Measurements from ENCODE around the gene ZNF33B. TPM values are rescaled to one million over a fixed set of nuclear protein-coding genes. Genes with fewer than 3 reads are reported as not detected.
"Not testable (repeated sequence)": the region's sequence is repeated elsewhere in the genome, so short reads cannot be mapped to it uniquely, and the experiment has no call there.

Gene ZNF33B
- total RNA-seq, 1 experiment from 2014 or later: 22.7 TPM

DNA sequence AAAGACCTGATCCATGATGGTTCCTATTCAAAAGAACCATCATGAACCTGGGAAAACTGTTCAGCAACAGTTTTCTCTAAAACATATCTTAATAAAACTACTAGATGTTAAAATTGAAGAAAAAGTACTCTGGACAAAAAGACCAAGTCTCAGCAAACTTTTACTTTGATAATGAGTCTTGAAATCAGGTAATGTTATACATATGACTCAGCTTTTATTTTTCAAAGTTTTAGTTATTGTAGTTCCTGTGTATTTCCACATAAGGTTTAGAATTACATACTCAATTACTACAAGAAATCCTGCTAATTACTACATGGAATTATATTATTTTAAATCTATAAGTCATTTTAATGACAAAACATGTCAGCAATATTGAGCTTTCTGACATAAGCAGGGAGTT, 42.2 kb downstream of the ZNF33B start:
- Histone ChIP-seq H3K4me3 (ENCODE audit: low read length) (no peak overlapping the region), H3K4me1 (ENCODE audit: low read length) (no peaks in the 10 kb centered on the region), H3K27ac (ENCODE audit: low read length) (no peak overlapping the region), H3K9ac (ENCODE audit: low read length) (no peak overlapping the region), H3K9me3 (ENCODE audit: low read length) (peaks cover 41% of the 10 kb centered on the region), H4K20me1 (ENCODE audit: insufficient read depth, low read depth, low read length) (no peaks in the 10 kb centered on the region), H3K36me3 (ENCODE audit: insufficient read depth, low read length) (peaks cover 44% of the 10 kb centered on the region), H3K27me3 (ENCODE audit: low read length) (no peaks in the 10 kb centered on the region), H3K4me2 (ENCODE audit: low read depth, low read length, poor library complexity, severe bottlenecking) (no peak overlapping the region), H3K79me2 (ENCODE audit: low read length) (no peaks in the 10 kb centered on the region), H3K9me2 (replicated peaks; ENCODE audit: insufficient read depth, low read length) (no peaks in the 10 kb centered on the region), H2AFZ (ENCODE audit: low read length) (no peak overlapping the region)
- no peak for DNase-seq

DNA sequence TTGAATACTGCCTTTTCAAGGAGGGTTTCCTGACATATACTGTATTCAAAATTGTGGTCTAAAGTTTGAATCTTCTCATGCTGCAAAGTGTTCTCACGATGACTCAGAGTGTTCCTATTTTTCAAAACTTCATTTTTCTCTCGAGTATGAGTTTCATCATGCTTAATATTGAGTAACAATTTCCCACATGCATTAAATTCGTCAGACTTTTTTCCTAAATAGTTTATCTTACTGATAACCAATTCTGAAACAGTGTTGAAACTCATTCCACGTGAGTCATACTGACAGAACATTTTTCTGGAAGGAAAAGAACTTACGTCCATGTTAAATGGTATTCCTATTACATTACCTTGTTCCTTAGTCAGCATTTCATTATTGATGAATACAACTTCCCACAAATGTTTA, 44.1 kb downstream of the ZNF33B start:
- no peaks in the 10 kb centered on the region for H4K20me1 ChIP-seq (ENCODE audit: insufficient read depth, low read depth, low read length)
- no peak overlapping the region for H3K9ac ChIP-seq (ENCODE audit: low read length)
- H3K9me2 ChIP-seq (replicated peaks; ENCODE audit: insufficient read depth, low read length): no peaks in the 10 kb centered on the region
- no peaks in the 10 kb centered on the region for H3K4me1 ChIP-seq (ENCODE audit: low read length)
- no peaks in the 10 kb centered on the region for H3K27me3 ChIP-seq (ENCODE audit: low read length)
- no peak overlapping the region for H3K27ac ChIP-seq (ENCODE audit: low read length)
- H2AFZ ChIP-seq (ENCODE audit: low read length): no peak overlapping the region
- H3K9me3 ChIP-seq (ENCODE audit: low read length): peaks cover 36% of the 10 kb centered on the region
- H3K4me2 ChIP-seq (ENCODE audit: low read depth, low read length, poor library complexity, severe bottlenecking): no peak overlapping the region
- peaks cover 47% of the 10 kb centered on the region for H3K36me3 ChIP-seq (ENCODE audit: insufficient read depth, low read length)
- H3K4me3 ChIP-seq (ENCODE audit: low read length): no peak overlapping the region
- DNase-seq: no peak
- H3K79me2 ChIP-seq (ENCODE audit: low read length): no peaks in the 10 kb centered on the region

DNA sequence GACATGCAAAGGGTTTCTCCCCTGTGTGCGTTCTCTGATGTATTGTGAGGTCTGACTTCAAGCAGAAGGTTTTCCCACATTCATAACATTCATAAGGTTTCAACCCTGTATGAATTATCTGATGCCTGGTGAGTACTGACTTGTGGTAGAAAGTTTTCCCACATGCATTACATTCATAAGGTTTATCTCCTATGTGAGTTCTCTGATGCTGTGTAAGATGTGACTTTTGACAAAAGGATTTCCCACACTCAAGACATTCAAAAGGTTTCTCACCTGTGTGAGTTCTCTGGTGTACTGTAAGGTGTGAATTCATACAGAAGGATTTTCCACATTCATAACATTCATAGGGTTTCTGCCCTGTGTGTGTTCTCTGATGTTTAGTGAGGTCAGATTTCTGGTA, 45.1 kb downstream of the ZNF33B start:
- Histone ChIP-seq H3K79me2 (ENCODE audit: low read length) (no peaks in the 10 kb centered on the region), H3K36me3 (ENCODE audit: insufficient read depth, low read length) (peaks cover 47% of the 10 kb centered on the region), H3K4me1 (ENCODE audit: low read length) (no peaks in the 10 kb centered on the region), H2AFZ (ENCODE audit: low read length) (no peak overlapping the region), H3K9me2 (replicated peaks; ENCODE audit: insufficient read depth, low read length) (no peaks in the 10 kb centered on the region), H3K27ac (ENCODE audit: low read length) (no peak overlapping the region), H3K9ac (ENCODE audit: low read length) (no peak overlapping the region), H3K4me3 (ENCODE audit: low read length) (no peak overlapping the region), H3K4me2 (ENCODE audit: low read depth, low read length, poor library complexity, severe bottlenecking) (no peak overlapping the region), H4K20me1 (ENCODE audit: insufficient read depth, low read depth, low read length) (no peaks in the 10 kb centered on the region), H3K9me3 (ENCODE audit: low read length) (peaks cover 36% of the 10 kb centered on the region), H3K27me3 (ENCODE audit: low read length) (no peaks in the 10 kb centered on the region)
- no peak for DNase-seq

DNA sequence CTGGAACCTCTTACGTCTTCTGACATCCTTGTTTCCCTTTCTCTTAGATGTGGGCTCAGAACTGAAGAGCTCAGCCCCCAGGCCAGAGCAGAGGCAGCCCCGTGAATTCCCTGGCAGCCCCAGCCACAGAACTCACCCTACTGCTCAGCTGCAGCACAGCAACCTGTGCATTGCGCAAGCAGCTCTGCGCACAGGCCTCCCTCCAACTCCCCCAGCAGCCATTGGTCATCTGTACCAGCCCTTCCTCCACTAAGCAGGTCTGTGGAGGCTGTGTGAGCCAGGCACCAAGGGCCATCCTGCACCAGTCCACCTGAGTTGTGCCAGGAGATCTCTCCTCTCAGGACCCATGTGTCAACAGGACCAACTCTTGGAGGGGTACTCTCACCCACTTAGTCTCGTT, 54.5 kb downstream of the ZNF33B start:
- Histone ChIP-seq H3K9me2 (replicated peaks; ENCODE audit: insufficient read depth, low read length) (no peaks in the 10 kb centered on the region), H3K9ac (ENCODE audit: low read length) (no peak overlapping the region), H4K20me1 (ENCODE audit: insufficient read depth, low read depth, low read length) (no peaks in the 10 kb centered on the region), H3K9me3 (ENCODE audit: low read length) (no peaks in the 10 kb centered on the region), H2AFZ (ENCODE audit: low read length) (no peak overlapping the region), H3K4me2 (ENCODE audit: low read depth, low read length, poor library complexity, severe bottlenecking) (no peak overlapping the region), H3K4me3 (ENCODE audit: low read length) (no peak overlapping the region), H3K27me3 (ENCODE audit: low read length) (no peaks in the 10 kb centered on the region), H3K27ac (ENCODE audit: low read length) (no peak overlapping the region), H3K79me2 (ENCODE audit: low read length) (no peaks in the 10 kb centered on the region), H3K36me3 (ENCODE audit: insufficient read depth, low read length) (no peaks in the 10 kb centered on the region), H3K4me1 (ENCODE audit: low read length) (no peaks in the 10 kb centered on the region)
- no peak for DNase-seq

DNA sequence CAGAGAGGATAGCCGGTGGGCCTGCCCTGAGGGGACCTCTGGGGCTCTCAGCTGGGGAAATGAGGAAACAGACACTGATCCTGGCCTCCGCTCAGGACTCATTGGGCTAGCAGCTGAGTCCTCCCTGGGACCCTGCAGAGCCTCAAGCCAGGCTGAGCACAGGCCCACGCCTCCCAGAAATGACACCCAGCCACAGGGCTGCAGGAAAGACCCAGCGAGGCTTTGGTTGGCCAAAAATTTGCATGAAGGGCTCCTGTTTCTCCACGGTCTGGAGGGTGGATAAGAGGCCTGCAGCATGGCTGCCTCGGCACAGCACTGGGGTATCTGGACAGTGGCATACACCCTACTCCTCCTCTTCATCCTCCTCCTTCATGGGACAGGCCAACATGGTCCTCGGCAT, 60.4 kb downstream of the ZNF33B start:
- DNase-seq: peak; percentile 67
- Histone ChIP-seq H3K36me3 (ENCODE audit: insufficient read depth, low read length) (no peaks in the 10 kb centered on the region), H4K20me1 (ENCODE audit: insufficient read depth, low read depth, low read length) (no peaks in the 10 kb centered on the region), H3K27ac (ENCODE audit: low read length) (no peak overlapping the region), H3K4me1 (ENCODE audit: low read length) (peaks cover 10% of the 10 kb centered on the region), H3K79me2 (ENCODE audit: low read length) (no peaks in the 10 kb centered on the region), H2AFZ (ENCODE audit: low read length) (no peak overlapping the region; the same call in 1 of the 2 replicates), H3K27me3 (ENCODE audit: low read length) (no peaks in the 10 kb centered on the region), H3K4me3 (ENCODE audit: low read length) (no peak overlapping the region), H3K9me2 (replicated peaks; ENCODE audit: insufficient read depth, low read length) (no peaks in the 10 kb centered on the region), H3K4me2 (ENCODE audit: low read depth, low read length, poor library complexity, severe bottlenecking) (peak overlapping the region; percentile 38), H3K9me3 (ENCODE audit: low read length) (no peaks in the 10 kb centered on the region), H3K9ac (ENCODE audit: low read length) (0 out of 2 replicates have a peak overlapping the region, but pooled peaks have one; percentile 12)

GRCh38 chr10:42576338-42576737, 62.0 kb downstream of the ZNF33B start:
- Histone ChIP-seq H2AFZ (ENCODE audit: low read length) (no peak overlapping the region), H3K9me2 (replicated peaks; ENCODE audit: insufficient read depth, low read length) (no peaks in the 10 kb centered on the region), H3K27me3 (ENCODE audit: low read length) (no peaks in the 10 kb centered on the region), H3K4me3 (ENCODE audit: low read length) (no peak overlapping the region), H3K79me2 (ENCODE audit: low read length) (no peaks in the 10 kb centered on the region), H3K4me1 (ENCODE audit: low read length) (peaks cover 10% of the 10 kb centered on the region), H3K9ac (ENCODE audit: low read length) (no peak overlapping the region), H3K4me2 (ENCODE audit: low read depth, low read length, poor library complexity, severe bottlenecking) (no peak overlapping the region), H4K20me1 (ENCODE audit: insufficient read depth, low read depth, low read length) (no peaks in the 10 kb centered on the region), H3K36me3 (ENCODE audit: insufficient read depth, low read length) (no peaks in the 10 kb centered on the region), H3K27ac (ENCODE audit: low read length) (no peak overlapping the region), H3K9me3 (ENCODE audit: low read length) (no peaks in the 10 kb centered on the region)
- DNase-seq: no peak

DNA sequence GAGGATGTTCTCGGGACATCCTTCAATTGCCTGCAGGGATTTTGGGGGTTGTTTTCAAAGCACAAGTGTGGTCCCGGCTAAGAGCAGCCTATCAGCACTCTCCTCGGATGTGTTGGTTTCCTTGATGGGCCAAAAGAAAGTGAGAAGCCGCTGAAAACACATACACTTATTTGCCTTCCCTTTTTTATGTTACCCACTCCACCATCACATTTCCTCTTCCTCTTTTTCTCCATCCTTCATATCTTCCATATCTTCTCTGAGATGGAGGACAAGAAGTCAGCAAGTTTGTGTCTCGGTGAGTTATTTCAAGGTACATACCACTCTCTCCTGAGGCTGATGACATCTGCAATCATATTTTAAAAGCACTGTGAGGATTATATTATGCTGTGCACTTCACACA, 64.0 kb downstream of the ZNF33B start:
- no peaks in the 10 kb centered on the region for H3K27me3 ChIP-seq (ENCODE audit: low read length)
- H2AFZ ChIP-seq (ENCODE audit: low read length): peak overlapping the region; percentile 16; the same call in 1 of the 2 replicates
- no peaks in the 10 kb centered on the region for H4K20me1 ChIP-seq (ENCODE audit: insufficient read depth, low read depth, low read length)
- no peaks in the 10 kb centered on the region for H3K9me3 ChIP-seq (ENCODE audit: low read length)
- H3K9ac ChIP-seq (ENCODE audit: low read length): no peak overlapping the region
- no peaks in the 10 kb centered on the region for H3K9me2 ChIP-seq (replicated peaks; ENCODE audit: insufficient read depth, low read length)
- no peaks in the 10 kb centered on the region for H3K79me2 ChIP-seq (ENCODE audit: low read length)
- no peaks in the 10 kb centered on the region for H3K36me3 ChIP-seq (ENCODE audit: insufficient read depth, low read length)
- peaks cover 10% of the 10 kb centered on the region for H3K4me1 ChIP-seq (ENCODE audit: low read length)
- H3K27ac ChIP-seq (ENCODE audit: low read length): no peak overlapping the region
- no peak for DNase-seq
- no peak overlapping the region for H3K4me2 ChIP-seq (ENCODE audit: low read depth, low read length, poor library complexity, severe bottlenecking)
- H3K4me3 ChIP-seq (ENCODE audit: low read length): no peak overlapping the region

DNA sequence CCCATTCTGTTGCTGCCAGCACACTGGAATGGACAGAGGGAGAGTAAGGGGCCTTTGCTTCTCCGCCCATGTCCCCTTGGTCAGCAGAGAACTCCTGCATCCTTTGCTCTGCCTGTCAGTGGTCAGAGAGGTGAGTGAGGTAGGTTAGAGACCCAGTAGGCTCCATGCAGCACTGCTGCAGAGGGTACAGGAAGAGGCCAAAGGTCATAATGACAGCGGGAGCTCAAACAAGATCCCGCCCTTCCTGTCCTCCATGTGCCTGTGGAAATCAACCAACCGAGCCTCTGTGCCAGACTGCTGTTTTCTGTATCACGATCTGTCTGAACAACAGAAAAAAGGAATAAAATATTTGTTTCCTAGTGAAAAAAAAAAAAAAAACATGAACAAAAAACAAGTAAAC, 81.4 kb downstream of the ZNF33B start:
- H3K36me3 ChIP-seq (ENCODE audit: insufficient read depth, low read length): no peaks in the 10 kb centered on the region
- H3K4me2 ChIP-seq (ENCODE audit: low read depth, low read length, poor library complexity, severe bottlenecking): no peak overlapping the region

DNA sequence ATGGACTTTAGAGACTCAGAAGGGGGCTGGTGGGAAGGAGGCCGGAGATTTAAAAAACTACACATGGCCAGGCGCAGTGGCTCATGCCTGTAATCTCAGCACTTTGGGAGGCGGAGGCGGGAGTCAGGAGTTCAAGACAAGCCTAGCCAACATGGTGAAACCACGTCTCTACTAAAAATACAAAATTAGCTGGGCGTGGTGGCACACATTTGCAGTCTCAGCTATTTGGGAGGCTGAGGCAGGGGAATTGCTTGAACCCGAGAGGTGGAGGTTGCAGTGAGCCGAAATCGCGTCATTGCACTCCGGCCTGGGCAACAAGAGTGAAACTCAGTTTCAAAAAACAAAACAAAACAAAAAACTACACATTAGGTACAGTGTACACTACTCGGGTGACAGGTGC, 84.8 kb downstream of the ZNF33B start:
- not testable (repeated sequence) for H3K9me3 ChIP-seq (ENCODE audit: low read length); H4K20me1 ChIP-seq (ENCODE audit: insufficient read depth, low read depth, low read length); H3K27me3 ChIP-seq (ENCODE audit: low read length); H3K27ac ChIP-seq (ENCODE audit: low read length); H3K9me2 ChIP-seq (replicated peaks; ENCODE audit: insufficient read depth, low read length); DNase-seq
- Histone ChIP-seq H3K9ac (ENCODE audit: low read length) (peak overlapping the region; percentile 69), H3K36me3 (ENCODE audit: insufficient read depth, low read length) (peaks cover 26% of the 10 kb centered on the region), H3K79me2 (ENCODE audit: low read length) (peaks cover 37% of the 10 kb centered on the region), H2AFZ (ENCODE audit: low read length) (peak overlapping the region; percentile 97; the same call in 1 of the 2 replicates), H3K4me2 (ENCODE audit: low read depth, low read length, poor library complexity, severe bottlenecking) (peak overlapping the region; percentile 86), H3K4me1 (ENCODE audit: low read length) (peaks cover 23% of the 10 kb centered on the region), H3K4me3 (ENCODE audit: low read length) (peak overlapping the region; percentile 83)

More for the DNA sequence above, 81.4 kb downstream of the ZNF33B start:
- peaks cover 11% of the 10 kb centered on the region for H3K4me1 ChIP-seq (ENCODE audit: low read length)
- H3K9me2 ChIP-seq (replicated peaks; ENCODE audit: insufficient read depth, low read length): no peaks in the 10 kb centered on the region
- peaks cover 6% of the 10 kb centered on the region for H3K79me2 ChIP-seq (ENCODE audit: low read length)
- H3K9me3 ChIP-seq (ENCODE audit: low read length): no peaks in the 10 kb centered on the region
- no peak for DNase-seq
- no peak overlapping the region for H3K9ac ChIP-seq (ENCODE audit: low read length)
- H3K4me3 ChIP-seq (ENCODE audit: low read length): no peak overlapping the region
- H2AFZ ChIP-seq (ENCODE audit: low read length): no peak overlapping the region
- no peak overlapping the region for H3K27ac ChIP-seq (ENCODE audit: low read length)
- no peaks in the 10 kb centered on the region for H3K27me3 ChIP-seq (ENCODE audit: low read length)
- no peaks in the 10 kb centered on the region for H4K20me1 ChIP-seq (ENCODE audit: insufficient read depth, low read depth, low read length)

All from Karpas-422 (cell line).